KG1 (cell line): Measurements from ENCODE around the gene NBPF3.
"Not testable (repeated sequence)": the region's sequence is repeated elsewhere in the genome, so short reads cannot be mapped to it uniquely, and the experiment has no call there.

Experiments used
- DNase-seq: peaks from one replicate; lab custom pipeline; 2025; lab: John Stamatoyannopoulos, UW

Gene NBPF3

GRCh38 chr1:21439721-21440629 lies at the start of gene NBPF3:
TSS of gene NBPF3 (plus strand) at chr1:21440137. CDS start at chr1:21445087, 4,950 bp downstream.
- DNase-seq, result peak; percentile 65

- no peak for DNase-seq
Measured at GRCh38 chr1:21391497-21391896, 48.4 kb upstream of the NBPF3 start.

- no peak for DNase-seq
Measured at GRCh38 chr1:21392587-21393263, 47.2 kb upstream of the NBPF3 start.

GRCh38 chr1:21396516-21396915 lies 43.4 kb upstream of the NBPF3 start:
- DNase-seq, result no peak

- DNase-seq, result no peak
Measured at GRCh38 chr1:21397813-21398188, 42.1 kb upstream of the NBPF3 start.

GRCh38 chr1:21401726-21402346 lies 38.1 kb upstream of the NBPF3 start:
- not testable (repeated sequence) for DNase-seq

GRCh38 chr1:21406659-21407058 lies 33.3 kb upstream of the NBPF3 start:
- no peak for DNase-seq

- DNase-seq, result not testable (repeated sequence)
Measured at GRCh38 chr1:21409897-21410296, 30.0 kb upstream of the NBPF3 start.

- DNase-seq, result no peak
Measured at GRCh38 chr1:21414015-21414414, 25.9 kb upstream of the NBPF3 start.

- not testable (repeated sequence) for DNase-seq
Measured at GRCh38 chr1:21420378-21420777, 19.6 kb upstream of the NBPF3 start.

- not testable (repeated sequence) for DNase-seq
Measured at GRCh38 chr1:21421307-21421706, 18.6 kb upstream of the NBPF3 start.

- not testable (repeated sequence) for DNase-seq
Measured at GRCh38 chr1:21427798-21428480, 12.0 kb upstream of the NBPF3 start.

GRCh38 chr1:21428481-21429073 lies 11.4 kb upstream of the NBPF3 start:
- DNase-seq, result not testable (repeated sequence)

- DNase-seq, result not testable (repeated sequence)
Measured at GRCh38 chr1:21429210-21429609, 10.7 kb upstream of the NBPF3 start.

GRCh38 chr1:21430875-21431274 lies 9.1 kb upstream of the NBPF3 start:
- DNase-seq, result not testable (repeated sequence)

- DNase-seq, result no peak
Measured at GRCh38 chr1:21434394-21434793, 5.5 kb upstream of the NBPF3 start.

GRCh38 chr1:21435646-21436487 lies 4.1 kb upstream of the NBPF3 start:
- no peak for DNase-seq

- no peak for DNase-seq
Measured at GRCh38 chr1:21436488-21437340, 3.2 kb upstream of the NBPF3 start.

- DNase-seq, result no peak
Measured at GRCh38 chr1:21437341-21437640, 2.6 kb upstream of the NBPF3 start.
